Measurements from ENCODE around the gene HDAC9. TPM values are rescaled to one million over a fixed set of nuclear protein-coding genes. Genes with fewer than 3 reads are reported as not detected.
"Not testable (repeated sequence)": the region's sequence is repeated elsewhere in the genome, so short reads cannot be mapped to it uniquely, and the experiment has no call there.

Gene HDAC9
- total RNA-seq, 2 donors from 2014 or later, result 1.5 to 4.0 TPM

DNA sequence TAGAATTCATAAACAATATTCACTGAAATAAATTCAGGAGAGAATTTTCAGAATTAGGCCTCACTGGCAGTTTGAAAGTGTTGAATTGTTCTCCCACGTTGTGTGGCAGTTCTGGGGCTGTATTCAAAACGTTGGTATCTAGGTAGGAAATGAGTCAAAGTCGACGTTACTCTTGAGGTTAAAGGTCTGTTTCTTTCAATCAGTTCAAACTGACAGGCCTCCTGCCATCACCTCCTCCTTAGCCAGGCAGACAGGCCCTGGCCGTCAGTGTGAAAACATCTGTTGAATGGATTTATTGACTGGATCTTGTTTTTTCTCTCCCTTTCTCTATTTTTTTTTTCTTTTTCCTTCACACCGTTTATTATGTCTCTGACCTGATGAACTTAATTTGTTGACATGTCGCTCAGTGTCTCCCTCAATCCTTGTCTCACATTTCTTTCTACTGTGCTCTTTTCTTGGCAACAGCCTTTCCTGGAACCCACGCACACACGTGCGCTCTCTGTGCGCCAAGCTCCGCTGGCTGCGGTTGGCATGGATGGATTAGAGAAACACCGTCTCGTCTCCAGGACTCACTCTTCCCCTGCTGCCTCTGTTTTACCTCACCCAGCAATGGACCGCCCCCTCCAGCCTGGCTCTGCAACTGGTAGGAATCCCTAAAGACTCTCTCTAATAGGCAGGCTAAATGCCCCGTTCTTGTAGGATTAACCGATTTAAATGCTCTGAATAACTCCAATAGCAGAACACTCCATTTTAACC lies 231.7 kb downstream of the HDAC9 start:
- Histone ChIP-seq H3K4me1 (ENCODE audit: control insufficient read depth, insufficient read depth, low read length) (no peaks in the 10 kb centered on the region), H3K4me3 (ENCODE audit: low read length) (no peak overlapping the region), H3K27me3 (ENCODE audit: control insufficient read depth, insufficient read depth, low read length, poor library complexity, severe bottlenecking) (no peaks in the 10 kb centered on the region), H3K9me3 (ENCODE audit: control insufficient read depth, low read length) (no peaks in the 10 kb centered on the region), H3K9ac (ENCODE audit: extremely low read depth, low read length, poor library complexity, severe bottlenecking) (no peak overlapping the region), H3K36me3 (ENCODE audit: control insufficient read depth, insufficient read depth, low read length) (no peaks in the 10 kb centered on the region), H3K27ac (ENCODE audit: low read depth, low read length) (no peak overlapping the region)
- no peak for DNase-seq
- Mint-ChIP-seq H3K27me3 (ENCODE audit: insufficient read depth) (no peaks in the 10 kb centered on the region), H3K36me3 (ENCODE audit: low read depth) (no peaks in the 10 kb centered on the region), H3K9me3 (no peaks in the 10 kb centered on the region), H3K4me1 (no peaks in the 10 kb centered on the region), H3K4me3 (no peak overlapping the region), H3K27ac (no peak overlapping the region)
- 87 to 96% methylated on average over 4 to 18 of the region's 18 CpGs for WGBS, 2 experiments (ENCODE audit: insufficient coverage in 1 of 2, insufficient read length in 1 of 2)
- TF ChIP-seq, protein P1, sequence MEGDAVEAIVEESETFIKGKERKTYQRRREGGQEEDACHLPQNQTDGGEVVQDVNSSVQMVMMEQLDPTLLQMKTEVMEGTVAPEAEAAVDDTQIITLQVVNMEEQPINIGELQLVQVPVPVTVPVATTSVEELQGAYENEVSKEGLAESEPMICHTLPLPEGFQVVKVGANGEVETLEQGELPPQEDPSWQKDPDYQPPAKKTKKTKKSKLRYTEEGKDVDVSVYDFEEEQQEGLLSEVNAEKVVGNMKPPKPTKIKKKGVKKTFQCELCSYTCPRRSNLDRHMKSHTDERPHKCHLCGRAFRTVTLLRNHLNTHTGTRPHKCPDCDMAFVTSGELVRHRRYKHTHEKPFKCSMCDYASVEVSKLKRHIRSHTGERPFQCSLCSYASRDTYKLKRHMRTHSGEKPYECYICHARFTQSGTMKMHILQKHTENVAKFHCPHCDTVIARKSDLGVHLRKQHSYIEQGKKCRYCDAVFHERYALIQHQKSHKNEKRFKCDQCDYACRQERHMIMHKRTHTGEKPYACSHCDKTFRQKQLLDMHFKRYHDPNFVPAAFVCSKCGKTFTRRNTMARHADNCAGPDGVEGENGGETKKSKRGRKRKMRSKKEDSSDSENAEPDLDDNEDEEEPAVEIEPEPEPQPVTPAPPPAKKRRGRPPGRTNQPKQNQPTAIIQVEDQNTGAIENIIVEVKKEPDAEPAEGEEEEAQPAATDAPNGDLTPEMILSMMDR (conservative IDR thresholded peaks at IDR 0.05), result no peak

GRCh38 chr7:18736012-18736411 lies 240.5 kb downstream of the HDAC9 start:
- not testable (repeated sequence) for H3K27me3 Mint-ChIP-seq (ENCODE audit: insufficient read depth); H3K4me1 Mint-ChIP-seq; H3K9ac ChIP-seq (ENCODE audit: extremely low read depth, low read length, poor library complexity, severe bottlenecking); H3K4me1 ChIP-seq (ENCODE audit: control insufficient read depth, insufficient read depth, low read length); DNase-seq; H3K27ac ChIP-seq (ENCODE audit: low read depth, low read length); H3K27me3 ChIP-seq (ENCODE audit: control insufficient read depth, insufficient read depth, low read length, poor library complexity, severe bottlenecking); H3K4me3 ChIP-seq (ENCODE audit: low read length); H3K36me3 ChIP-seq (ENCODE audit: control insufficient read depth, insufficient read depth, low read length); H3K4me3 Mint-ChIP-seq; H3K27ac Mint-ChIP-seq; H3K9me3 Mint-ChIP-seq; H3K9me3 ChIP-seq (ENCODE audit: control insufficient read depth, low read length); H3K36me3 Mint-ChIP-seq (ENCODE audit: low read depth)
- 100% methylated on average over 1 of the region's 2 CpGs; no CpG with 5 or more reads in 1 of the 2 experiments for WGBS, 2 experiments (ENCODE audit: insufficient coverage in 1 of 2, insufficient read length in 1 of 2)

DNA sequence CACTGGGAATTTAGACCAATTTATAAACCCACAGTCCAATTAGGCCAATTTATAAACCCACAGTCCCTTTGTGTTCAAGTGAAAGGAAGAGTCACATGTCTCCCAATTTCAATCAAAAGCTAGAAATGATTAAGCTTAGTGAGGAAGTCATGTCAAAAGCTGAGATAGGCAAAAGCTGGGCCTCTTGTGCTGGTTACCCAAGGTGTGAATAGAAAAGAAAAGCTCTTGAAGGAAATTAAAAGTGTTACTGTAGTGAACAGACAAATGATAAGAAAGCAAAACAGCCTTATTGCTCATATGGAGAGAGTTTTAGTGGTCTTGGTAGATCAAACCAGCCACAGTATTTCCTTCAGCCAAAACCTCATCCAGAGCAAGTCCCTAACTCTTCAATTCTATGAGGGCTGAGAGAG lies 245.0 kb downstream of the HDAC9 start:
- Mint-ChIP-seq H3K27me3 (ENCODE audit: insufficient read depth) (no peaks in the 10 kb centered on the region), H3K36me3 (ENCODE audit: low read depth) (no peaks in the 10 kb centered on the region), H3K4me3 (no peak overlapping the region), H3K4me1 (no peaks in the 10 kb centered on the region), H3K27ac (no peak overlapping the region), H3K9me3 (peaks cover 3% of the 10 kb centered on the region)
- no peak for DNase-seq
- Histone ChIP-seq H3K9ac (ENCODE audit: extremely low read depth, low read length, poor library complexity, severe bottlenecking) (no peak overlapping the region), H3K27ac (ENCODE audit: low read depth, low read length) (no peak overlapping the region), H3K36me3 (ENCODE audit: control insufficient read depth, insufficient read depth, low read length) (no peaks in the 10 kb centered on the region), H3K4me3 (ENCODE audit: low read length) (no peak overlapping the region), H3K9me3 (ENCODE audit: control insufficient read depth, low read length) (no peaks in the 10 kb centered on the region), H3K27me3 (ENCODE audit: control insufficient read depth, insufficient read depth, low read length, poor library complexity, severe bottlenecking) (no peaks in the 10 kb centered on the region), H3K4me1 (ENCODE audit: control insufficient read depth, insufficient read depth, low read length) (no peaks in the 10 kb centered on the region)
- TF ChIP-seq, protein P1 (conservative IDR thresholded peaks at IDR 0.05), result no peak
